Caki2 (cell line): Measurements from ENCODE around the gene MGAT5B. TPM values are rescaled to one million over a fixed set of nuclear protein-coding genes. Genes with fewer than 3 reads are reported as not detected.
"Not testable (repeated sequence)": the region's sequence is repeated elsewhere in the genome, so short reads cannot be mapped to it uniquely, and the experiment has no call there.

Experiments
- DNase-seq: peaks from one replicate; pipeline ENCODE4 v3.0.0-alpha.2; 2015; ENCODE audit warnings: low read depth
- in situ Hi-C: cut with HindIII; loops from 2 replicates; pipeline ENCODE4 v1.10.0; 2016; ENCODE audit warnings: low sequenced_read_pairs, low pct_unique_long_range_greater_than_20kb, mixed read lengths
- total RNA-seq: library from RNA; depleted of rRNA; stranded (reverse); fragments of >200 nt; shearing (Covaris generic); gene quantifications from 2 replicates; pipeline ENCODE4 v1.2.3, GENCODE V29; 2014; ENCODE audit warnings: low replicate concordance

Gene MGAT5B
- total RNA-seq, 1 experiment from 2014 or later = 3.1 TPM

- no peak for DNase-seq
- in situ Hi-C loops = no loop called here
Observed at GRCh38 chr17:76955191-76955590, 87.0 kb downstream of the MGAT5B start.

GRCh38 chr17:76956846-76957540 lies 88.8 kb downstream of the MGAT5B start:
- no peak for DNase-seq
- in situ Hi-C loops = no loop called here

- in situ Hi-C loops = no loop called here
- DNase-seq = no peak
Observed at GRCh38 chr17:76957678-76958464, 89.7 kb downstream of the MGAT5B start.

- DNase-seq = no peak
- in situ Hi-C loops = no loop called here
Observed at GRCh38 chr17:76958974-76959373, 90.8 kb downstream of the MGAT5B start.

GRCh38 chr17:76961869-76962268 lies 93.7 kb downstream of the MGAT5B start:
- in situ Hi-C loops = no loop called here

GRCh38 chr17:76962858-76963257 lies 94.7 kb downstream of the MGAT5B start:
- DNase-seq = no peak
- in situ Hi-C loops = no loop called here

More at GRCh38 chr17:76961869-76962268, 93.7 kb downstream of the MGAT5B start:
- no peak for DNase-seq

GRCh38 chr17:76966016-76966415 lies 97.8 kb downstream of the MGAT5B start:
- no peak for DNase-seq
- in situ Hi-C loops = no loop called here

- in situ Hi-C loops = no loop called here
- DNase-seq = no peak
Observed at GRCh38 chr17:76966486-76967181, 98.4 kb downstream of the MGAT5B start.

GRCh38 chr17:76967762-76968161 lies 99.6 kb downstream of the MGAT5B start:
- in situ Hi-C loops = no loop called here

GRCh38 chr17:76968707-76969597 lies 100.7 kb downstream of the MGAT5B start:
- no peak for DNase-seq
- in situ Hi-C loops = no loop called here

More at GRCh38 chr17:76967762-76968161, 99.6 kb downstream of the MGAT5B start:
- no peak for DNase-seq

- no peak for DNase-seq
- in situ Hi-C loops = no loop called here
Observed at GRCh38 chr17:76969598-76970172, 101.5 kb downstream of the MGAT5B start.

GRCh38 chr17:76970228-76970627 lies 102.0 kb downstream of the MGAT5B start:
- in situ Hi-C loops, DNase-seq: not testable (repeated sequence)

- in situ Hi-C loops = no loop called here
- no peak for DNase-seq
Observed at GRCh38 chr17:76972046-76972641, 103.9 kb downstream of the MGAT5B start.

- DNase-seq = no peak
- in situ Hi-C loops = no loop called here
Observed at GRCh38 chr17:76973040-76973439, 104.8 kb downstream of the MGAT5B start.

- DNase-seq = no peak
- in situ Hi-C loops = no loop called here
Observed at GRCh38 chr17:76974721-76975120, 106.5 kb downstream of the MGAT5B start.

- DNase-seq, in situ Hi-C loops: not testable (repeated sequence)
Observed at GRCh38 chr17:76978050-76978449, 109.8 kb downstream of the MGAT5B start.

- in situ Hi-C loops = no loop called here
Observed at GRCh38 chr17:76981545-76982295, 113.5 kb downstream of the MGAT5B start.

More at GRCh38 chr17:76981545-76982295, 113.5 kb downstream of the MGAT5B start:
- DNase-seq = no peak
